Right renal pelvis (tissue), 4 donors: ENCODE results near the gene AIG1. TPM values are rescaled to one million over a fixed set of nuclear protein-coding genes. Genes with fewer than 3 reads are reported as not detected.

Experiments
- polyA plus RNA-seq, 4 donors: library from polyadenylated mRNA; unstranded; fragments of 120-200 nt; gene quantifications; one replicate each; pipeline ENCODE4 v1.2.1, GENCODE V29; 2013; ENCODE audit not compliant: insufficient read length in 4 of 4

Gene AIG1
- polyA plus RNA-seq, 4 donors = 108 to 117 (median 111) TPM

Other genes with a start within 250 kb of the AIG1 start
- gene HIVEP2, start 115.7 kb upstream of the AIG1 start, polyA plus RNA-seq = 10 to 100 TPM; 12.7 to 13.9 (median 13.2) TPM